Measurements from ENCODE around the gene PXDC1.

- no peak for TF ChIP-seq CTCF (IDR thresholded peaks at IDR 0.05)
- no peak for TF ChIP-seq POLR2A (IDR thresholded peaks at IDR 0.05)
Measured at GRCh38 chr6:3699231-3699630, 52.3 kb downstream of the PXDC1 start.

Measured in right lobe of liver (tissue), 4 donors.